ENCODE results near the gene ACBD4. TPM values are rescaled to one million over a fixed set of nuclear protein-coding genes. Genes with fewer than 3 reads are reported as not detected.

Gene ACBD4
- total and polyA plus RNA-seq, 2 donors (not counting 3 experiments of a cell fraction or from before 2014, with no cell fraction given): 4.5 to 7.5 TPM

- intact Hi-C loops (cut with micrococcal nuclease): no loop called here
- H2AFZ ChIP-seq (ENCODE audit: low read depth, low read length): no peak overlapping the region
- DNase-seq (ENCODE audit: low read depth, low spot score): no peak
- H4K20me1 ChIP-seq (replicated peaks; ENCODE audit: control insufficient read depth, extremely low read depth, insufficient read depth, low read length): no peaks in the 10 kb centered on the region
- H3K9me3 ChIP-seq (replicated peaks; ENCODE audit: control insufficient read depth, insufficient read depth, low read length): no peaks in the 10 kb centered on the region
- TF ChIP-seq MYC (IDR thresholded peaks at IDR 0.05; ENCODE audit: low read depth, low read length) (no peak), POLR2A (IDR thresholded peaks at IDR 0.05; ENCODE audit: low read depth, low read length) (no peak), JUN (IDR thresholded peaks at IDR 0.05; ENCODE audit: borderline replicate concordance, insufficient read depth, insufficient read length, low read depth) (no peak), EZH2 (IDR thresholded peaks at IDR 0.05; ENCODE audit: borderline replicate concordance, low read depth, low read length, severe bottlenecking) (no peak), GATA2 (IDR thresholded peaks at IDR 0.05; ENCODE audit: insufficient read depth, insufficient read length, low read depth, low read length) (no peak), FOS (IDR thresholded peaks at IDR 0.05; ENCODE audit: borderline replicate concordance, insufficient read depth, low read length) (no peak), POLR2AphosphoS5 (IDR thresholded peaks at IDR 0.05; ENCODE audit: insufficient read depth, low read depth, low read length) (no peak), CTCF (IDR thresholded peaks at IDR 0.05; ENCODE audit: extremely low read depth in 1 of 2, insufficient read depth in 1 of 2, low read depth in 1 of 2, low read length in 2 of 2) (no peak), MAX (IDR thresholded peaks at IDR 0.05; ENCODE audit: insufficient read depth, insufficient read length) (no peak)
- peaks cover 0 to 2% of the 10 kb centered on the region in 2 experiments for H3K36me3 ChIP-seq (ENCODE audit: control insufficient read depth in 2 of 2, extremely low read depth in 1 of 2, insufficient read depth in 2 of 2, low read length in 2 of 2)
- H3K9me1 ChIP-seq (replicated peaks; ENCODE audit: control insufficient read depth, extremely low read depth, insufficient read depth, low read length): no peaks in the 10 kb centered on the region
- H3K27ac ChIP-seq (ENCODE audit: insufficient read depth, low read depth, low read length): no peak overlapping the region
- BruUV-seq (replicated peaks): no TSS peak
- no peaks in the 10 kb centered on the region for H3K79me2 ChIP-seq (ENCODE audit: control insufficient read depth, insufficient read depth, low read length)
- no peak for FAIRE-seq
- H3K9ac ChIP-seq (replicated peaks; ENCODE audit: extremely low read depth, insufficient read depth, low read length): no peak overlapping the region
- peaks cover 14% of the 10 kb centered on the region for H3K4me1 ChIP-seq (ENCODE audit: control insufficient read depth, extremely low read depth, insufficient read depth, low read length)
- dilution Hi-C loops (cut with MboI; ENCODE audit: extremely low pct_ligation_motif_present, low sequenced_read_pairs): no loop called here
- H3K4me2 ChIP-seq (ENCODE audit: insufficient read depth, low read length): no peak overlapping the region
- POLR2A ChIA-PET: no interaction called here
- no peak overlapping the region for H3K4me3 ChIP-seq (replicated peaks in 1 of 3; ENCODE audit: insufficient read depth in 1 of 3, low read depth in 1 of 3, low read length in 3 of 3)
- no peaks in the 10 kb centered on the region for H3K27me3 ChIP-seq (ENCODE audit: control insufficient read depth in 2 of 2, insufficient read depth in 2 of 2, low read length in 2 of 2)
- CTCF ChIA-PET: interaction anchor here (1.4 to 6.9 kb wide), 2 partner anchors 10 to 15 kb away, joined by 4 to 34 read pairs; partner anchors contain the start of gene ACBD4
Measured at GRCh38 chr17:45120558-45120957, 14.9 kb upstream of the ACBD4 start.
